Effector memory CD4-positive, alpha-beta T cell (primary cell): ENCODE measurements around the gene ANKMY2.
A peak's percentile ranks its signal among the peaks of the same experiment; 100 is the strongest.

Source experiments
- DNase-seq, 3 donors: peaks; one replicate each; pipeline ENCODE4 v3.0.0-alpha.2; 2020
- H3K27ac ChIP-seq: 2 replicates; pipeline ENCODE4 v1.7.0; 2013; ENCODE audit warnings: mild to moderate bottlenecking, low read length, moderate library complexity; ENCODE audit not compliant: insufficient read depth, poor library complexity, severe bottlenecking
- H3K27me3 ChIP-seq: replicated peaks from 2 replicates; pipeline ENCODE4 v1.7.0; 2013; ENCODE audit warnings: mild to moderate bottlenecking, low read length; ENCODE audit not compliant: insufficient read depth, control insufficient read depth, poor library complexity, severe bottlenecking
- H3K36me3 ChIP-seq: 2 replicates; pipeline ENCODE4 v1.7.0; 2013; ENCODE audit warnings: mild to moderate bottlenecking, low read length, moderate library complexity; ENCODE audit not compliant: control insufficient read depth, insufficient read depth
- H3K4me1 ChIP-seq: 2 replicates; pipeline ENCODE4 v1.7.0; 2013; ENCODE audit warnings: low read length, mild to moderate bottlenecking; ENCODE audit not compliant: control insufficient read depth, insufficient read depth, poor library complexity, severe bottlenecking
- H3K4me3 ChIP-seq: 2 replicates; pipeline ENCODE4 v1.7.0; 2013; ENCODE audit warnings: low read length, low read depth, mild to moderate bottlenecking; ENCODE audit not compliant: insufficient read depth, poor library complexity, severe bottlenecking
- H3K9me3 ChIP-seq: 2 replicates; pipeline ENCODE4 v1.7.0; 2013; ENCODE audit warnings: mild to moderate bottlenecking, low read length, moderate library complexity; ENCODE audit not compliant: control insufficient read depth

Gene ANKMY2

DNA sequence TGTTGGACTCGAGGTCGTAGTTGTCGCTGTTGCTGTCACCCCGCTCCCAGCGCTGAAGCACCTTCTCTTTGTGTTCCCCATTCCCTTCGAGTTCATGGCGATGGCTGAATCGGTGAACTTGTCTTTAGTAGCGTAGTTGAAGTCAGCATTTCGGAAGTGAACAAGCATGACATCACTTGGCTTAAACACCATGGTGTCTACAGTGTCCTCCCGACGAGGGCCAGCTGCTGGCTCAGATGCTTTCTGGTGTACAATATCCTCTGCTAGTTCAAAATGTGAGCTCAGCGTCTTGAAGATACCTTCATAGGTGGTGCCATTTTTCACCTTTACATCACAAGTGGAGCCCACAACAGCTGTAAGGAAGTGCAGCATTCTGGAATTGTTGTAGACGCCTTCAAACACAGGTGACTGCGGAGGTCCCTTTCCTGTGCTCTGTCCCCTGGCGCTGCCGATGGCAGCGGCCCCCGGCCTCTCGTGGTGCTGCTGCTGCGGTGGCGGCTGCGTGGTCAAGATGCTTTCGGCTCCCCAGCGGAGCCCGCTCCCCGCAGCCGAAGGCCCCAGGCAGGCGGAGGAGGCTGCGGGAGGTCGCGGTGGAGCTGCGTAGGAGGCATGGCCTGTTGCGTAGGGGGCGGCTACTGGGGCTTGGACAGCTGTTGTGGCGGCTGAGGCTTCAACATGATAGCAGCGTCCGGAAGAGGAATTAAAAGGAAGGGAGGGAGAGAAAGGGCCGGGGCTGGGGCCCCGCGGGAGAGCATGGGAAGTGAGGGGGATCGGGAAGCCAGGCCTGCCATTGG lies 59.3 kb downstream of the ANKMY2 start:
- Histone ChIP-seq H3K4me1 (no peaks in the 10 kb centered on the region), H3K27ac (no peak overlapping the region), H3K36me3 (no peaks in the 10 kb centered on the region), H3K9me3 (no peaks in the 10 kb centered on the region), H3K4me3 (no peak overlapping the region), H3K27me3 (no peaks in the 10 kb centered on the region)
- DNase-seq = no peak

DNA sequence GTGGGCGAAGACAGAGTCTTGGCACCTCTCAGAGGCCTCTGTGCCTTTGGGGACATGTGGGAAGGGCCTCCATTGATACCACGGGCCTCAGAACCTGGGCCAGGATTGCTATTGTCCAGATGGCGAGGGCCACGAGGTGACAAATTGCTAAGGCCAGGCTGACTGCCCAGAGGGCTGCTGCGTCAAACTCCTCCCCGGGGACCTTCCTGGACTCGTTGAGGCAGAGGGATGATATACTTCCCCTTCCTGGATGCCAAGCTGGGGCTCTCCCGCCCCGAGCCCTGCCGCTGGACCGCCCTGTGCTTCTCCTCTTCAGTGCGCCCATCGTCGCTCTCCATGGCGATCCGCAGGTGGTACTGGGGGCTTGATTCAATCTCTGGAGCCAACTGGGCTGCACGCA lies 60.0 kb downstream of the ANKMY2 start:
- H3K27ac ChIP-seq = no peak overlapping the region
- no peaks in the 10 kb centered on the region for H3K36me3 ChIP-seq
- no peaks in the 10 kb centered on the region for H3K27me3 ChIP-seq
- H3K9me3 ChIP-seq = no peaks in the 10 kb centered on the region
- no peak overlapping the region for H3K4me3 ChIP-seq
- no peaks in the 10 kb centered on the region for H3K4me1 ChIP-seq
- no peak for DNase-seq

DNA sequence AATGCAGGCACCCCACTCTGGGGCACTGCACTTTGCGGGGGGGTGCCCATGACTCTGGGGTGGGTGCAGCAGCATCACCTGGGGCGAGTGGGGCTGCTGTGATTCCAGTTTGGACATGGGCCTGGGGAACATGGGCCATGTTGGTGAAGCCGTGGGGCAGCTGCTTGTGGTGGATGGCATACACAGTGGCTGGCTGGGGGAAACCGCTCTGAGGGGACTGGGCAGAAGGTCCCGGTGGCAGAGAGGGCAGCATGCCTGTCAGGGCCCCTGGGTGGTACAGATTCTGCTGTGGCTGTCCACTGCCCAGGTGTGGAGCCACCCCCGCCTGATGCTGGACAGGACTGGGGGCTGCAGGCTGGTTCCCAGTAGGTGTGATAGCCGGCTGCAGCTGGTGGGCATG lies 61.7 kb downstream of the ANKMY2 start:
- no peaks in the 10 kb centered on the region for H3K27me3 ChIP-seq
- DNase-seq = no peak

DNA sequence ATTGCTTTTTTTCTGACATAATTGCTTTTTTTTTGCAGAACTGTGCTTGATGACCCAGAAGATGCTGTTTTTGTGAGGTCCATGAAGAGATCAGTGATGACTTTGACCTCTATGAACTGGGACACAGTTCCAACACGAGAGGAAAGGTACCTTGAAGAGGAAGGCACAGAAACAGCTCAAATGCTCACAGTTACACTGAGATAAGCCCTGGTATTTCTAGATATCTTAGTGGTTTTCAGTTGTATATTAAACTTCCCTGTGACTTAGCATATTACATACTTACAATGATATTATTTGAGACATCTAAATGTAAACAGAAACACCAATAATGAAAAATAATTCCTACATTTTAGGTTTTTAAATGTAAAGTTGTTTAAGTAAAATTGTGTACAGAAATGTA lies 64.3 kb downstream of the ANKMY2 start:
- H3K27ac ChIP-seq = no peak overlapping the region
- H3K36me3 ChIP-seq = no peaks in the 10 kb centered on the region
- no peak for DNase-seq
- no peaks in the 10 kb centered on the region for H3K27me3 ChIP-seq
- H3K4me3 ChIP-seq = no peak overlapping the region
- no peaks in the 10 kb centered on the region for H3K9me3 ChIP-seq
- H3K4me1 ChIP-seq = no peaks in the 10 kb centered on the region

More for the DNA sequence above, 61.7 kb downstream of the ANKMY2 start:
- no peaks in the 10 kb centered on the region for H3K9me3 ChIP-seq
- H3K4me3 ChIP-seq = no peak overlapping the region
- H3K4me1 ChIP-seq = no peaks in the 10 kb centered on the region
- no peak overlapping the region for H3K27ac ChIP-seq
- H3K36me3 ChIP-seq = no peaks in the 10 kb centered on the region

DNA sequence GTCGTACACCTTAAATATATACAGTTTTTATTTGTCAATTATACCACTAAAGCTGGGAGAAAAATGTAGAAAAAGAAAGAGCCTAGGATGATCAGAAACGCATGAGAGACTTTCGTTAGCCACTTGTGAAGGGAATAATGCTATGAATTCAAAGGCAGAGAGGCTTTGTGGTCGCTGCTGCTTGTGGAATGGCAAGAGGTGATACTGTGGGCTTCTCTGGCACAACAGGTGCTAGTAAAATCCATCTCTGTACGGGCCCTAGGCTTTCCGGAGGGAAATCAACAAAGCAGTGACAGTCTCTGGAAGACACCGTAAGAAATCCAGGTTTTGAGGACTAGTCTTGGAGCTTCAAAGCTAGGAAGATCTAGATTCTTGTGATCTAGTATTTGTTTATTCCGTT lies 66.3 kb downstream of the ANKMY2 start:
- DNase-seq = no peak
- H3K36me3 ChIP-seq = no peaks in the 10 kb centered on the region
- H3K27me3 ChIP-seq = no peaks in the 10 kb centered on the region
- H3K27ac ChIP-seq = no peak overlapping the region
- no peak overlapping the region for H3K4me3 ChIP-seq
- no peaks in the 10 kb centered on the region for H3K4me1 ChIP-seq
- no peaks in the 10 kb centered on the region for H3K9me3 ChIP-seq

DNA sequence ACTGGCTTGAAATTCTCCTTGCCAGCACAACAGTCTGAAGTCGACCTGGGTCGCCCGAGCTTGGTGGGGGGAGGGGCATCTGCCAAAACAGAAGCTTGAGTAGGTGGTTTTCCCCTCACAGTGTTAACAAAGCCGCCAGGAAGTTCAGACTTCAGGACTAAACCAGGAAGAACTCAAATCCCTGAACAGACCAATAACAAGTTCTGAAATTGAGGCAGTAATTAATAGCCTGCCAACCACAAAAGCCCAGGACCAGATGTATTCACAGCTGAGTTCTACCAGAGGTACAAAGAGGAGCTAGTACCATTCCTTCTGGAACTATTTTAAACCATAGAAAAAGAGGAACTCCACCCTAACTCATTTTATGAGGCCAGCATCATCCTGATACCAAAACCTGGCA lies 73.6 kb downstream of the ANKMY2 start:
- DNase-seq = no peak
- Histone ChIP-seq H3K27me3 (no peaks in the 10 kb centered on the region), H3K9me3 (no peaks in the 10 kb centered on the region), H3K4me3 (no peak overlapping the region), H3K4me1 (no peaks in the 10 kb centered on the region), H3K36me3 (no peaks in the 10 kb centered on the region), H3K27ac (no peak overlapping the region)

DNA sequence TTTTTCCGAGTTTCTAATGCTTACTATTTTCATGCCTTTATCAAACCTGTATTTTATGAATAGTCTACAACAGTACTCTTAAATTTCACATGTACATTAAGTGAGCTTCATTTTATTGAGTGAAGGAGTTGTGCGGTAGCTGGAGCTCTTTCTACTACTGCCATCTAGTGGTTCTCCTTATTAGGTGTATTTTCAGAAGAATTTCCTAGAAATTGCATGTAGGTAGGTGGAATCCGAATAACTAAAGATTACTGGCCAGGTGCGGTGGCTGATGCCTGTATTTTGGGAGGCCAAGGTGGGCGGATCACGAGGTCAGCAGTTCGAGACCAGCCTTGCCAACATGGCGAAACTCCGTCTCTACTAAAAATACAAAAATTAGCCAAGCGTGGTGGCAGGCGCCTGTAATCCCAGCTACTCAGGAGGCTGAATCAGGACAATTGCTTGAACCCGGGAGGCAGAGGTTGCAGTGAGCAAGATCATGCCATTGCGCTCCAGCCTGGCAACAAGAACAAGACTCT lies 80.6 kb downstream of the ANKMY2 start:
- Histone ChIP-seq H3K27ac (no peak overlapping the region), H3K36me3 (no peaks in the 10 kb centered on the region), H3K27me3 (no peaks in the 10 kb centered on the region), H3K9me3 (no peaks in the 10 kb centered on the region), H3K4me1 (peaks cover 6% of the 10 kb centered on the region), H3K4me3 (no peak overlapping the region)
- no peak for DNase-seq

DNA sequence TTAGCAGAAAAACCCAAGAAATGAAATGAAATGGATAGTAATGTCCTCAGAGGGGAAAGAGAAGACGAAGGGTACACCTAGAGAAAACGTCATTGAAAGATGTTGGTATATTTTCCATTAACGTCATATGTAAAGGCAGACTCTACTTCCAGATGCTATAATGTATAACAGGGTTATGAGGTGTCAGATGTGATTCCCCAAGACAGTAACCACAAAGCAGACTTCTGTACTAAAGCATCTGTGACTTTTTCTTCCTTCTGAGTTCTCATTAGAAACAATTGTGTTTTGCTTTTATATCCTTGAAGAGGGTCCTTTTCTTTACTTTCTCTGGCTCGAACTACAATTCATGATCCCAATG lies 81.6 kb downstream of the ANKMY2 start:
- H3K27ac ChIP-seq = no peak overlapping the region
- H3K36me3 ChIP-seq = no peaks in the 10 kb centered on the region
- H3K9me3 ChIP-seq = no peaks in the 10 kb centered on the region
- H3K4me1 ChIP-seq = peaks cover 6% of the 10 kb centered on the region
- H3K4me3 ChIP-seq = no peak overlapping the region
- no peaks in the 10 kb centered on the region for H3K27me3 ChIP-seq
- no peak for DNase-seq

DNA sequence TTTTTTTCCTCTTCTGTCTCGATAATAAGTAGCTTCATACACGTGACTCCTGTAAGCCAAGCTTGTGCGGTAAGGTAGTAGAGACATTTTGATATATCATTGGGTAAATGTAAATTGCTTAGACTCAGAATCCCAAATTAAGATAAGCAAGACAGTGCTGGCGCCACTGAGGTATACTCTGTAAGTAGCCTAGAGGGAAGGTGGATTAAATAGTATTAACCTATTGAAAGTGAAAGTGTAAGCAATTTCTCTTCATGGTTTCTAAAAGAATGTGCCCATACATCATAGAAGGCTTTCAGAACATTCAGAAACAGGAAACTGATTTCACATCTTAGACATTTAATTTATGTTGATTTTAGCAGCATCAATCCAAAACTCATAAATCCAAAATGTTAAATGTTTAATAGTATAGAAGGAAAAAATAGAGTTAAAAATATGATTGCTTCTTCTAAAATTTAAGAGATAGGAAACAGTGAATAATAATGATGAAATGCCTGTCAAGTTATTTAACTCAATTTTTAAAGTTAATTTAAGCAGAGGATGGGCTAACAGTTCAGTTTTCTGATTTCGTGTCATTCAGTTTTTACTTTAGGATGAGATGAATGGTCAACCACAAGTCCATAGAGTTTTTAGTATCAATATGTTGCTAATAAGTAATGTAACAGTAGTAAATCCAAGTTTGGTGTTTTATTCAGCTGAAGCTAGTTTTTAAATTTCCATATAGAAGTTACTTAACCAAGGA lies 82.1 kb downstream of the ANKMY2 start:
- H3K4me1 ChIP-seq = peaks cover 6% of the 10 kb centered on the region
- H3K27me3 ChIP-seq = no peaks in the 10 kb centered on the region
- peak overlapping the region; percentile 39 for H3K4me3 ChIP-seq
- DNase-seq = no peak
- H3K9me3 ChIP-seq = no peaks in the 10 kb centered on the region
- H3K36me3 ChIP-seq = no peaks in the 10 kb centered on the region
- H3K27ac ChIP-seq = no peak overlapping the region
